GM23338 (cell line): ENCODE results near the gene PADI1. TPM values are rescaled to one million over a fixed set of nuclear protein-coding genes. Genes with fewer than 3 reads are reported as not detected.

Source experiments
- ATAC-seq: fragments of 200-7000 bp; cut with Tn5 transposase; 3 replicates; pipeline ENCODE4 v1.9.1; 2020
- DNase-seq: peaks from one replicate; pipeline ENCODE4 v3.0.0-alpha.2; 2015; ENCODE audit warnings: low spot score
- H2AFZ ChIP-seq: fragments of 200-600 bp; sonication (generic); 2 replicates; pipeline ENCODE4 v1.8.0; 2016; ENCODE audit warnings: antibody characterized with exemption, mild to moderate bottlenecking, moderate library complexity
- H3F3A ChIP-seq: fragments of 200-600 bp; sonication (generic); replicated peaks from 2 replicates; pipeline ENCODE4 v1.8.0; 2017; ENCODE audit warnings: antibody characterized with exemption, mixed run types, low read depth
- H3K27ac ChIP-seq: fragments of 200-600 bp; sonication (generic); 2 replicates; pipeline ENCODE4 v1.6.1; 2016; ENCODE audit warnings: low read depth
- H3K27me3 ChIP-seq: fragments of 200-600 bp; sonication (generic); 2 replicates; pipeline ENCODE4 v1.8.0; 2016; ENCODE audit warnings: mild to moderate bottlenecking, mixed run types, moderate library complexity; ENCODE audit not compliant: insufficient read depth
- H3K36me3 ChIP-seq: fragments of 200-600 bp; sonication (generic); 2 replicates; pipeline ENCODE4 v1.8.0; 2016; ENCODE audit warnings: mild to moderate bottlenecking; ENCODE audit not compliant: insufficient read depth
- H3K4me1 ChIP-seq: fragments of 200-600 bp; sonication (generic); 2 replicates; pipeline ENCODE4 v1.8.0; 2016; ENCODE audit warnings: mild to moderate bottlenecking, moderate library complexity; ENCODE audit not compliant: insufficient read depth
- H3K4me2 ChIP-seq: fragments of 200-600 bp; sonication (generic); 2 replicates; pipeline ENCODE4 v1.7.1; 2017; ENCODE audit warnings: mixed run types
- H3K4me3 ChIP-seq: fragments of 200-600 bp; sonication (generic); 2 replicates; pipeline ENCODE4 v1.6.1; 2016; ENCODE audit warnings: mixed run types
- H3K79me2 ChIP-seq: fragments of 200-600 bp; sonication (generic); replicated peaks from 2 replicates; pipeline ENCODE4 v1.8.0; 2017; ENCODE audit warnings: mild to moderate bottlenecking; ENCODE audit not compliant: insufficient read depth
- H3K9me2 ChIP-seq: fragments of 200-600 bp; sonication (generic); 2 replicates; pipeline ENCODE4 v1.8.0; 2017; ENCODE audit not compliant: insufficient read depth
- H4K20me1 ChIP-seq: fragments of 200-600 bp; sonication (generic); replicated peaks from 2 replicates; pipeline ENCODE4 v1.8.0; 2017; ENCODE audit warnings: mild to moderate bottlenecking; ENCODE audit not compliant: insufficient read depth
- H3K27ac Mint-ChIP-seq: 2 replicates; pipeline ENCODE4 v1.8.0; 2020; ENCODE audit warnings: inconsistent platforms, mild to moderate bottlenecking, moderate library complexity, mixed read lengths
- H3K27me3 Mint-ChIP-seq: 3 replicates; pipeline ENCODE4 v1.8.0; 2022; ENCODE audit warnings: low read depth, mild to moderate bottlenecking, moderate library complexity, mixed read lengths, inconsistent platforms; ENCODE audit not compliant: insufficient read depth, poor library complexity
- H3K36me3 Mint-ChIP-seq: 3 replicates; pipeline ENCODE4 v1.8.0; 2021; ENCODE audit warnings: low read depth, mild to moderate bottlenecking, inconsistent platforms, moderate library complexity, mixed read lengths
- H3K4me1 Mint-ChIP-seq: 3 replicates; pipeline ENCODE4 v1.8.0; 2020; ENCODE audit warnings: mild to moderate bottlenecking, inconsistent platforms, mixed read lengths
- H3K4me3 Mint-ChIP-seq: 3 replicates; pipeline ENCODE4 v1.8.0; 2021; ENCODE audit warnings: moderate library complexity, mild to moderate bottlenecking, inconsistent platforms, mixed read lengths
- H3K9me3 Mint-ChIP-seq: 3 replicates; pipeline ENCODE4 v1.8.0; 2020; ENCODE audit warnings: moderate library complexity, mild to moderate bottlenecking, inconsistent platforms, mixed read lengths
- CREB1 ChIP-seq: fragments of 250-450 bp; sonication (Bioruptor Pico); IDR thresholded peaks from 2 replicates; pipeline ENCODE4 v1.5.0; 2020; ENCODE audit warnings: low read depth, mild to moderate bottlenecking, moderate library complexity
- CTCF ChIP-seq, 2 experiments: fragments of 200-600 bp in 1 of 2; sonication (generic) in 1 of 2; conservative IDR thresholded peaks; 2 replicates each; pipeline versions ENCODE4 v1.5.1 to v1.6.1; 2016 to 2017; ENCODE audit warnings: antibody characterized with exemption in 2 of 2, low read depth in 2 of 2, mild to moderate bottlenecking in 2 of 2, moderate library complexity in 1 of 2
- ETS1 ChIP-seq: IDR thresholded peaks from 2 replicates; pipeline ENCODE4 v1.6.1; 2016; ENCODE audit warnings: antibody characterized with exemption
- EZH2 ChIP-seq: fragments of 200-600 bp; sonication (generic); IDR thresholded peaks from one replicate; pipeline ENCODE4 v1.8.0; 2017; ENCODE audit warnings: antibody characterized with exemption, mild to moderate bottlenecking, low read depth; ENCODE audit not compliant: unreplicated experiment
- EZH2phosphoT487 ChIP-seq: fragments of 200-600 bp; sonication (generic); IDR thresholded peaks from one replicate; pipeline ENCODE4 v1.8.1; 2018; ENCODE audit warnings: antibody characterized with exemption; ENCODE audit not compliant: unreplicated experiment
- JUNB ChIP-seq: IDR thresholded peaks from one replicate; pipeline ENCODE4 v1.6.1; 2016; ENCODE audit warnings: antibody characterized with exemption; ENCODE audit not compliant: unreplicated experiment
- NANOG ChIP-seq: IDR thresholded peaks from 2 replicates; pipeline ENCODE4 v1.6.1; 2016; ENCODE audit warnings: antibody characterized with exemption, borderline replicate concordance
- POLR2AphosphoS5 ChIP-seq: IDR thresholded peaks from 2 replicates; pipeline ENCODE4 v1.6.1; 2016; ENCODE audit warnings: antibody characterized with exemption, low read depth
- REST ChIP-seq: IDR thresholded peaks from one replicate; pipeline ENCODE4 v1.6.1; 2018; ENCODE audit warnings: antibody characterized with exemption; ENCODE audit not compliant: unreplicated experiment
- STAT1 ChIP-seq: IDR thresholded peaks from one replicate; pipeline ENCODE4 v1.6.1; 2016; ENCODE audit warnings: antibody characterized with exemption; ENCODE audit not compliant: unreplicated experiment
- ZNF114 ChIP-seq: fragments of 250-450 bp; sonication (Bioruptor Pico); IDR thresholded peaks from 2 replicates; pipeline ENCODE4 v1.5.0; 2020; ENCODE audit warnings: mild to moderate bottlenecking, moderate library complexity
- ZNF331 ChIP-seq: fragments of 250-450 bp; sonication (Bioruptor Pico); IDR thresholded peaks from 2 replicates; pipeline ENCODE4 v1.5.0; 2020; ENCODE audit warnings: low read depth, mild to moderate bottlenecking, moderate library complexity
- ZNF462 ChIP-seq: fragments of 250-450 bp; sonication (Bioruptor Pico); IDR thresholded peaks from 2 replicates; pipeline ENCODE4 v1.5.0; 2020; ENCODE audit warnings: mild to moderate bottlenecking, moderate library complexity
- polyA plus RNA-seq: library from polyadenylated mRNA; unstranded; fragments of >200 nt; fragmentation: Nextera tagmentation; extraction: Ambion mirVana; gene quantifications from 2 replicates; pipeline ENCODE4 v1.2.1, GENCODE V29; 2016
- total RNA-seq: library from RNA; depleted of rRNA; stranded (reverse); fragments of >200 nt; shearing (Covaris generic); gene quantifications from 2 replicates; pipeline ENCODE4 v1.2.3, GENCODE V29; 2014

PADI1 gene
- total and polyA plus RNA-seq, 2 experiments from 2014 or later, result 0.26 to 0.28 TPM

- peaks cover 12% of the 10 kb centered on the region for H3K4me1 Mint-ChIP-seq
- Histone ChIP-seq H3K79me2 (no peaks in the 10 kb centered on the region), H2AFZ (no peak overlapping the region), H3K4me2 (no peak overlapping the region), H3K27ac (no peak overlapping the region), H3K4me3 (no peak overlapping the region), H3K9me2 (no peaks in the 10 kb centered on the region), H3K4me1 (no peaks in the 10 kb centered on the region), H3K36me3 (no peaks in the 10 kb centered on the region), H4K20me1 (no peaks in the 10 kb centered on the region), H3K27me3 (no peaks in the 10 kb centered on the region), H3F3A (no peaks in the 10 kb centered on the region)
- H3K9me3 Mint-ChIP-seq, result no peaks in the 10 kb centered on the region
- TF ChIP-seq STAT1 (no peak), CTCF (conservative IDR thresholded peaks at IDR 0.05; ENCODE audit: low read depth in 2 of 2) (no peak), EZH2phosphoT487 (no peak), NANOG (no peak), JUNB (no peak), ZNF331 (CRISPR knock-in tag) (no peak), ZNF114 (no peak), CREB1 (CRISPR knock-in tag) (no peak), EZH2 (no peak), POLR2AphosphoS5 (no peak), ZNF462 (CRISPR knock-in tag) (no peak), ETS1 (no peak), REST (no peak)
- H3K27me3 Mint-ChIP-seq, result peaks cover 6% of the 10 kb centered on the region
- DNase-seq (no peak), ATAC-seq (no peak)
- no peak overlapping the region for H3K27ac Mint-ChIP-seq
- no peaks in the 10 kb centered on the region; the same call in 2 of the 3 replicates for H3K36me3 Mint-ChIP-seq
- no peak overlapping the region for H3K4me3 Mint-ChIP-seq
Observed at GRCh38 chr1:17198476-17199258, 6.3 kb upstream of the PADI1 start.
